ENCODE measurements around the gene HSPE1.
"Not testable (repeated sequence)": the region's sequence is repeated elsewhere in the genome, so short reads cannot be mapped to it uniquely, and the experiment has no call there.

HSPE1 gene

GRCh38 chr2:197499594-197500502 lies at the start of gene HSPE1, which contains the start of gene HSPD1:
TSS of gene HSPE1 (plus strand) at chr2:197500379. CDS start at chr2:197500437, 58 bp downstream.
TSS of gene HSPD1 (minus strand) at chr2:197499840. CDS start at chr2:197498848, 992 bp downstream.
- peak; percentile 100 for DNase-seq (ENCODE audit: low read depth)

DNA sequence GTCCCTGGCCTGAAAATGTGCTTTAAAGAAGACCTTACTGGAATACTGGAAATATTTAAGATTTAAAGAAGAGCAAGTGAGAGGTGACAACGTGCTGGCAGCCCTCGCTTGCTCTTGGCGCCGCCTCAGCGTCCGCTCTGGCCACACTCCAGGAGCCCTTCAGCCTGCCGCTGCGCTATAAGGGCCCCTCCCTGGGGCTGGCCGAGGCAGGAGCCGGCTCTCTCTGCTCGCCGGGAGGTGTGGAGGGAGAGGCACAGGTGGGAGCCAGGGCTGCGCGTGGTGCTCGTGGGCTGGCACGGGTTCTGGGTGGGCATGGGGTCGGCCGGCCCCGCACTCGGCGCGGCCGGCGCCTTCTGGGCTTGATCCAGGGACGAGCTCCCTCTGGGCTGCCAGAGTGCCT lies 49.7 kb upstream of the HSPE1 start:
- no peak for DNase-seq (ENCODE audit: low read depth)

DNA sequence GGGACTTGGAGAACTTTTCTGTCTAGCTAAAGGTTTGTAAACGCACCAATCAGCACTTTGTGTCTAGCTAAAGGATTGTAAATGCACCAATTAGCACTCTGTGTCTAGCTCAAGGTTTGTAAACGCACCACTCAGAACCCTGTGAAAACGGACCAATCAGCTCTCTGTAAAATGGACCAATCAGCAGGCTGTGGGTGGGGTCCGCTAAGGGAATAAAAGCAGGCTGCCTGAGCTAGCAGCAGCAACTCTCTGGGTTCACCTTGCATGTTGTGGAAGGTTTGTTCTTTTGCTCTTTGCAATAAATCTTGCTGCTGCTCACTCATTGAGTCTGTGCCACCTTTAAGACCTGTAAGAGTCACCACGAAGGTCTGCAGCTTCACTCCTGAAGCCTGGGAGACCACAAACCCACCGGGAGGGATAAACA lies 49.2 kb upstream of the HSPE1 start:
- not testable (repeated sequence) for DNase-seq (ENCODE audit: low read depth)

DNA sequence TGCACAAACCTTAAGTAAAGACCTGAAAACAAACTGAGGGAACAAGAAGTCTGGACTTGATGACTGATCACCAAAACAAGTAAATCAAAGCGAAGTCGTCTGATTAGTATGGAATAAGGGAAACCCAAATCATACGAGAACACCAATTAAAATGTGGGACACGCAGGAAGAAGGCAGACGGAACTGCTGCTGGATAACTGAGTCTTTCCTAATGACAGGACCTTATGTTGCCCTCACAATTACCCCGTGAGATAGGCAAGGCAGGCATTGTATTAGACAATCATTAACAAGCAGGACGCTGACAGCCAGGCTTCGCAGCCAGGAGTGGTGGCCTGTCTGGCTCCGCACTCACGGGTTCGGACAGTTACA lies 47.4 kb upstream of the HSPE1 start:
- no peak for DNase-seq (ENCODE audit: low read depth)

DNA sequence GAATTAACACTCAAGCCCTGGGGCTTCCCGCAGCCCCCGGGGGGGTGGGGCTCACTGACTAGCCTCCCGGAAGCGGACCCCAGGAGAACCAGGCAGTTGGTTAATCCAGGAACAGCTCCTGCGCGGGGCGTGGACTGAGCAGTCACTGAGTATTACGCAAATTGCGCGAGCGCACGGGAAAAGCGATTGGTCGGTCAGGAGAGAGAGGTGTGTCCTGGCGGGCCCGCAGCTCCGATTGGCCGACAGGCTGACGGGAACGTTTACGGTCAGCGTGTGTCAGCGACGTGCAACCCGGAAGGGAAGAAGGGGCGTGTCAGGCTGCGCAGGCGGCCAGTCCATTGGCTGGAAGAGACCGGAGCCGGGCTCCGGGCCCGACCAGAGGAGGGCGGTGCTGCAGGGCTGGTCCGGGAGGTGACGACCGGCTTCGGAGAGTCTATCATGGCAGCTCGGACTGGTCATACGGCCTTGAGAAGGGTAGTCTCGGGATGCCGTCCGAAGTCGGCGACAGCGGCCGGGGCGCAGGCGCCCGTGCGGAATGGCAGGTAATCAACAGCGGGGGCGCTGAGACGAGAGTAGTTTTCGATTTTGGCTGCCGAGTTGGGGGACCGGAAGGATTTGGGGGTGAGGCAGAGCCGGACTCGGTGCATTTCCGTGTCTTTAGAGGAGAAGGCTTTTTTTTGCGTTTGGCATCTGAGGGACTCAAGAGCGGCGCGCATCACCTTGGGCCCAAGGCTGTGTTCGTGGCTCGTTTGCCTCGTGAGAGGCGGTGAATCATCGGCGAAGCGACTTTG lies 46.9 kb upstream of the HSPE1 start, which contains the start of gene COQ10B:
TSS of gene COQ10B (plus strand) at position 430 of the 791 bp plus-strand sequence. CDS start at position 439, 9 bp downstream.
- peak; percentile 98 for DNase-seq (ENCODE audit: low read depth)

DNA sequence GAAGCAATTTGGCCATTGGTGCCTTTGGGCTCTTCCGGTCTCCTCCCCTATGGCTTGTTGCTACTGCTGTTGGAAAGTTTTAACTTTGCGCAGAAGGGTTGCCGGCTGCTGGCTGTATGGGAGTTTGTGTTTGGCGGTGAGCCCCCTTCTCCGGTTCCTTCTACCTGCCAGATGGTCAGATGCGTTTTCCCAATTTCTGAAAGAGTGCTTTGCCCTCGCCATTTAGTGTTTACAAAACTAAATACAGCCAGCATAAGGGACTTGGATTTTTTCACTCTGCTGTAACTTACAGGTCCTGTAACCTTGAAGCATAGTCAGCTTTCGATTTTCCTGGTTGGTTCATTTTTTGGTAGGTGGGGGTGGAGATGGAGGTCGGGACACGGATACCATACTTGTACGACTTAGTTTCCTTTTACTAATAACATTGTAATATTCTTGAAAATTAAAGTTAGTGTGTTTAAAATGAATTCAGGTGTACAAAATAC lies 46.2 kb upstream of the HSPE1 start:
- no peak for DNase-seq (ENCODE audit: low read depth)

- no peak for DNase-seq (ENCODE audit: low read depth)
Observed at GRCh38 chr2:197454923-197455322, 45.3 kb upstream of the HSPE1 start.

DNA sequence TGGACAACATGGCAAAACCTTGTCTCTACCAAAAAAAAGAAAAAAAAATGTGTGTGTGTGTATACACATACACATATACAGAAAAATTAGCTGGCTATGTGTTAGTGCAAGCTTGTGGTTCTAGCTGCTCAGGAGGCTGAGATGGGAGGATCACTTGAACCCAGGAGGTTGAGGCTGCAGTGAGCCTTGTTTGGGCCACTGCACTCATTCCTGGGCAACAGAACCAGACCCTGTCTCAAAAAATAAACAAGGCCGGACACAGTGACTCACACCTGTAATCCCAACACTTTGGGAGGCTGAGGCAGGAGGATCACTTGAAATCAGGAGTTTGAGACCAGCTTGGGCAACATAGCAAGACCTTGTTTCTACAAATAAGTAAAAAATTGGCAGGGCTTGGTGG lies 44.8 kb upstream of the HSPE1 start:
- no peak for DNase-seq (ENCODE audit: low read depth)

GRCh38 chr2:197460649-197461048 lies 39.5 kb upstream of the HSPE1 start:
- DNase-seq (ENCODE audit: low read depth), result no peak

DNA sequence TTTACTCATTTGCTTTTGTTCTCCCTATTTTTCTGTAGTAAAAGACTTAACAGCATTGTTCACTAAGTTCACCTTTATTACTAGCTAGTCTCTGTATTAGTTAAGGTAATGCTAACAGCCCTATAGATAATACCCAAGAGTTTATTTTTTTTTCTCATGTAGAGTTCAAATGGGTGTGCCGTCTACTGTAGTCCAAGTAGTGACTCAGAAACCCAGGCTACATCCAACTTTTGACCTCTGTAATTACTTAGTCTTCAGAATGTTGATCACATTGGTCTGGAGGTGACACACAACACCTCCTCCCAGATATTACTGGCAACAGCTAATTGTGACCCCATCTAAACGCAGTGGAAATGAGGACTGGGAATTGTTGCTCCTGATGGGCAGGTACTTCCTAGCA lies 39.1 kb upstream of the HSPE1 start:
- no peak for DNase-seq (ENCODE audit: low read depth)

DNA sequence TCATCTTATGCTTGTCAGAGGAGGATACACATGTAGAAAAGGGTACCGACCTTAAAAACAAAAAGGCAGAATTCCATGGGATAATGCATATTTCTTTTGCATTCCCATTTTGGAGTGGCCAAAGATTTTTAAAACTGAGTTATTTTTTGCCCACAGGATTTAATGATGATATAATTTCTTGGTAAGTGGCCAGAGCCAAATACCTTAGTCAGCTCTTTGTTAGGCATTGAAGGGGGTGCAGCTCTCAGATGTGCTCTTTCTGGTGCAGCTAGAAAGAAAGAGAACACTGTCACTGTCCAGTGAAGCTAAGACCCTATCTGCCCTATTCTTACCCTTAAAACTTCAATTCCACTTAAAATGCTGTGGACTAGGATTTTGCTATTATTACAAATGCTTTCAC lies 36.0 kb upstream of the HSPE1 start:
- DNase-seq (ENCODE audit: low read depth), result no peak

DNA sequence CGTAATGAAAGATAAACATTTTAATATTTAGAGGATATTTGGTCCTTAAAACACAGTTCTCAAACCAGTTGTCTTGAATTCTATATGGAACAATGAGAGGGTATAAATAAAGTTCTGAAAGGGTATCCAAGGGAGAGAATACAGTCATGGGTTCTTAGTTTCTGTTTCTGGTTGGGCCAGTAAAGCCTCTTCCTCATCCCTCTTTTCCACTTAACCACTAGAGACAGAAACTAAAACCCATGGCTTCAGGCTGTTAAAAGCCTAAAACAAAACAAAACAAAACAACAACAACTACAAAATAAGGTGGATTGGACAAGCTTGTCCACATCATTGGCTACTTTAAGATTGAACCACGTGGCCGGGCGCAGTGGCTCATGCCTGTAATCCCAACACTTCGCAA lies 28.0 kb upstream of the HSPE1 start:
- DNase-seq (ENCODE audit: low read depth), result no peak

GRCh38 chr2:197477797-197478196 lies 22.4 kb upstream of the HSPE1 start:
- DNase-seq (ENCODE audit: low read depth), result no peak

GRCh38 chr2:197480165-197481036 lies 19.8 kb upstream of the HSPE1 start:
- DNase-seq (ENCODE audit: low read depth), result no peak

- not testable (repeated sequence) for DNase-seq (ENCODE audit: low read depth)
Observed at GRCh38 chr2:197484248-197484647, 15.9 kb upstream of the HSPE1 start.

DNA sequence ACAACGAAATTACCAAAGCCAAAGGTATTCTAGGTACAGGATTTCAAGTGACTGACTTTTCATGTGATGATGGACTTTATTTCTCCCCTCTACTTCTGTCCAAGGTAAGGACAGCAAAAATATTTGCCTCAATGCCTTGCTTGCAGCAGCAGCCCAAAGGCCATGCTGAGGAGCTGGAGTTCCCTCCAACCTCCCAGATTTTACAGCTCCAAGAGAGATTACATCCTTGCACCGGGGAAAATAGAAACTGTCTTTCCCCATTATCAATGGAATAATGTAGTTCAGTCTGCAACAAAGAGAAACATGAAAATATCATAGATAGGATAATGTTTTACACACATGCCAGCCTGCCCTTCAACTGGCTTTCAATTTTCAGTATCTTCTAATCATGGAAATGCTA lies 14.0 kb upstream of the HSPE1 start:
- no peak for DNase-seq (ENCODE audit: low read depth)

- no peak for DNase-seq (ENCODE audit: low read depth)
Observed at GRCh38 chr2:197487385-197487784, 12.8 kb upstream of the HSPE1 start.

DNA sequence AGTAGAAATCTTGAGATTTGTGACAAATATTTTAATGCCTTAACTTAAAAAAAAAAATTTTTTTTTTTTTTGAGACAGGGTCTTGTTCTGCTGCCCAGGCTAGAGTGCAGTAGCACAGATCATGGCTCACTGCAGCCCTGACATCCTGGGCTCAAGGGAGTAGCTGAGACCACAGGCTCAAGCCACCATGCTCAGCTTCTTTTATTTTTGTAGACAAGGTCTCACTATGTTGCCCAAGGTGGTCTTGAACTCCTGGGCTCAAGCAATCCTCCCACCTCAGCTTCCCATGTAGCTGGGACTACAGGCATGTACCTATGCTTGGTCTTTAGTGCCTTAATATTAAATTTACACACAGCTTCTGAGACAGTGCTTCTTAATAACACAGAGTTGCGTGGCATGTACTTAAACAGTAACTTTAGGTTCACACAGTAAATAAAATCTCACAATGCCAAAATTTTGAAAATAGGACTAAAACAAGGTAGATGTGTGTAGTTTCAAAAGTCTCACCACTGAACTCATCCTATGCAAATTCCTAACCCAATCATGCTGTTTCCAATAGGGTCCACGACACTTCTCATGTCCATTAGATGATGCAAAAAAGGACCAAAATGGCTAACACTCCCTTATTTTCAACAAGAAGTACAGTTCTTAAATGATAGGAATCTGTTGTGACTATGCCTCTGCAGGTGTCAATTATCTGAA lies 4.6 kb upstream of the HSPE1 start:
- DNase-seq (ENCODE audit: low read depth), result no peak

DNA sequence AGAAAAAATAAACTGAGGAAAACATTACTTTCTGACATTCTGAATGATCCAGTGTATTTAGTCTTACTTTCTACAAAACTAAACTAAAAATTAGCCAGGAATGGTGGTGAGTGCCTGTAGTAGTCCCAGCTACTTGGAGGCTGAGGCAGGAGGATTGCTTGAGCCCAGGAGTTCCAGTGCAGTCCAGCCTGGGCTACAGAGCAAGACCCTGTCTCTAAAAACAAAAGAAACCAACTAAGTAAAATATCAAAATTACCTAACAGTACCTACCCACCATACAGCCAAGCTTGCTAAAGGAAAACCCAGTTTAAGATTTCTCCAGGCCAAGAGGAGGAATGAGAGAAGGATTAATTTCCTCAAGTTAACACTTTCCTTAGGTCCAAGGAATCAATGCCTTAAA lies 3.5 kb upstream of the HSPE1 start:
- DNase-seq (ENCODE audit: low read depth), result no peak

GRCh38 chr2:197497326-197497725 lies 2.9 kb upstream of the HSPE1 start:
- no peak for DNase-seq (ENCODE audit: low read depth)

All from HS-5 (cell line).